ENCODE results near the gene RNF217.

DNA sequence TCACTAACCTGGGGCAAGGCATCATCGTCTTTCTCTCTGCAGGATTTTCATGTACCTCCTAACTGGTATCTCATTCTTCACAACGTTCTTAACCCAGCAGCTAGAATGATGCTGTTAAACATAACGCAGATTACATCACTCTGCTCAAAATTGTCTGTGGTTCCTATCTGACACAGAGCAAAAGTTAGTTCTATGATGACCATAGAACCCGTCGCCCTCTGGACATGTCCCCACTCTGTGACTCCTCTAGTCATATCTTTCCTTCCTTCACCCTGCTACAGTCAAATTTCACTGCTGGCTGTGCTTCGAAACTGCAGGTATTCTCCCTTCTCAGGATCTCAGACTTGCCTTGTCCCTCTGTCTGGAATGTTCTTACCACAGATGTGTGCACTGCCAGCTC, 103.9 kb downstream of the RNF217 start:
- TF ChIP-seq POLR2A (IDR thresholded peaks at IDR 0.05; ENCODE audit: low read depth, low read length) (no peak), TAF1 (IDR thresholded peaks at IDR 0.05; ENCODE audit: borderline replicate concordance, low read depth, low read length) (no peak), POLR2AphosphoS5 (IDR thresholded peaks at IDR 0.05; ENCODE audit: low read depth, low read length) (no peak)

Data from GM12892 (cell line).